T1000 (cell line): ENCODE results near the gene SYNGR1.

Experiments
- DNase-seq: peaks from one replicate; lab custom pipeline; 2025; ENCODE audit warnings: mixed read lengths; lab: John Stamatoyannopoulos, UW

Gene SYNGR1

DNA sequence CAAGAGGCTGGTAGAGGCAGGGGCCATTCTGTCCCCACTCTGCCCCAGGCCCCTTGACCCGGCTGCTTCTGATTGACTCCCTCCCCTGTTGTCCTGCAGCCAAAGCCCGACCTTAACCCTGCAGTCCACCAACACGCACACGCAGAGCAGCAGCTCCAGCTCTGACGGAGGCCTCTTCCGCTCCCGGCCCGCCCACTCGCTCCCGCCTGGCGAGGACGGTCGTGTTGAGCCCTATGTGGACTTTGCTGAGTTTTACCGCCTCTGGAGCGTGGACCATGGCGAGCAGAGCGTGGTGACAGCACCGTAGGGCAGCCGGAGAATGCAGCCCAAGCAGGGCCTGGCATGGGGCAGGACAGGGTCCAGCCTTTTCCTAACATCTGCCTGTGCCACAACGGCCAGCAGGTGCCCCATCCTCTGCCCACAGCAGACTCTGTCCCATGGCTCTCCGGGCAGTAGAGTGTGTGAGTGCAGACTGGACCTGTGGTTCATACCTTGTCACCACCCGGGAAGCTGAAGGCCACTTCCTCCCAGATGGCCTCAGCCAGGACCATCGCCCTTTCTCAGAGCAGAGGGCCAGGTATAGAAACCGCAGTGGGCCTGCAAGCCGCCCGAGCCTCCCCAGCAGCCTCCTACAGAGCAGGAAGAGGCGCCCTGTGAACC, 80.3 kb downstream of the SYNGR1 start:
- DNase-seq: no peak

DNA sequence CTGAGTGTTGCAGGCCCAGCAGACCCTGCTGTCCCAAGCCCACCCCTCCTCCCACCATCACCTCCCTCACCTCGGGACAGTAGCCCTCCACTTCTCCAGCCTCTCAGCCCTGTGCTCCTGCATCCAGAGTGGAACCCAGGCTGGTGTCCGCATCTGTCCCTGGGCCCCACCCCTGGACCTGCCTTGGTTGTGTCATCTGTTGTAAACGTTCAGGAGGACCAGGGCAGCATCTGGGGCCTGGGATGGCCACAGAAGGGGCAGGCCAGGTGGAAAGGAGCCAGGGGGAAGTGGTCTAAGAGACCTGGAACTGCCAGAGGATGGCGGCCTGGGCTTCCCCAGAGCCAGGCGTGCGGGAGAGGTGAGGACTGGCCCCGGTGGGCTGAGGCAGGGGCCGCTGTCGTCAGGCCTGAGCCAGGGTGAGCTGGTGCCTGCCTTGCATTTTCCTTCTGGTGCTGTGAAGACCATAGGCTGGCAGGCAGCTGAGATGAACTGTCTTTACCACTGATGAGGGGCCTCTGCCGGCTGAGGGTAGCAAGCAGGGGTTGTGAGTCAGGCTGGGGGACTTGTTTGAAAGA, 80.9 kb downstream of the SYNGR1 start:
- DNase-seq: no peak

DNA sequence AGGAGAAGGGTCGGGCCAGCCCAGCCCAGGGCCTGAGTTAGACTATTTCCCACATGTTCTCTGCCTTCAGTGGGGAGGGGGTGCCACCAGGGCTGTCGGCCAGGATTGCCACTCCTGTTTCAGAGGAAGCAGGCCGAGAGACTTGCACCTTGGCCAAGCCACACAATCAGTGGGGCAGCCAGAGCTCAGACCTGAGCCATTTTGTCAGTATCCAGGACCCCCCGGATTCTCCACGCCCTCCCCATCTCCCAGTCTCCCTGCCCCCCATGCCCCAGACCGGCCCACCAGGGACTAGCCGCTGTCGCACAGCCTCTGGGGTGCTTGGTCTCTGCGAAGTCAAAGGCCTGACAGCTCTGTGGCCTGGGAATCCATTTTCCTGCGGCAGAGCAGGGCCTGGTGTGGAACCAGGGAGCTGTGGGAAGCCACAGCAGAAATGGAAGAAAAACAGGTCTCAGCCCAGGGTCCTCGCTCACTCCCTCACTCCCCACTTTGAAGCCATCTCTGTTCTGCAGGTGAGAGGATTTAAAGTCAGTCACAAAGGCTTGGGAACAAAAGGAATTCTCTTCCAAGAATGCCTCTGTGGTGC, 81.5 kb downstream of the SYNGR1 start:
- DNase-seq: no peak

DNA sequence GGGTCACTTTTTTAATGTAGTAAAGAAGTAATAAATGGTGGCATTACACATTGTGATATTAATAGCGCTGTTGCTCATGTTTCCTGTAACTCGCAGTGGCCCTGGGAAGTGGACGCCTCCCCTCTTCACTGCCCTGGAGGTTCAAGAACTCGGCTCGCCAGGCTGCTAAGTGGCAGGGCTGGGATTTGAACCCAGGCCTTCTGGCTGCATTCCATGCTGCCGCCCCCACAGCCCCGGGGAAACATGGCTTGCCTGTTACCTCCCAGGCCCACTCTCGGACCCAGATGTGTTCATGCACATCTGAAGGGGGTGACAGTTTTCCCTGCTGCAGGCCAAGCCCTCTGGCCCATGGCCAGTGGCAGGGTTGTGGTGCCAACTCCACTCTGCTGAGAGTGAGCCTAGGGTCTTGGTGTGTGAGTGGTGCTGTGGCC, 82.0 kb downstream of the SYNGR1 start:
- DNase-seq: no peak

DNA sequence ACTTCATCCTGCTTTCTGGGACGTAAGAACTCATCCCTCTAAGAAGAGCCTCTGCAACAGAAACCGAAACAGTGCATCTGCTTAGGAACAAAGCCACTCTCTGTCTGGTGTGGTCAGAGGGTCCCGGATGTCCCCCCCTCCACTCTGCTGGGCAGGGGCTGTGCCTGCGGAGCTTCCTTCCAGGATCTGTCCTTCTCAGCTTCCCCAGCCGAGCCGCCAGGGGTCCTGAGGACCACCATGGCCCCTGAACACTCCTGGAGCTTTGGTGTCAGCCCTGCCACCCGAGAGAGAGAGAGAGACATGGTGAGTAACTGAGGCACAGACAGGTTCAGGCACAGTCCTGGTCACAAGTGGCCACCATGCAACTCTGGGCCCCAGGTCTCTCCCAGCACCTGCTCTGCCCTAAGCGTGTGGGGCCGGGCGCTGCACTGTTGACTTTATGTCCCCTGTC, 82.6 kb downstream of the SYNGR1 start:
- DNase-seq: no peak

DNA sequence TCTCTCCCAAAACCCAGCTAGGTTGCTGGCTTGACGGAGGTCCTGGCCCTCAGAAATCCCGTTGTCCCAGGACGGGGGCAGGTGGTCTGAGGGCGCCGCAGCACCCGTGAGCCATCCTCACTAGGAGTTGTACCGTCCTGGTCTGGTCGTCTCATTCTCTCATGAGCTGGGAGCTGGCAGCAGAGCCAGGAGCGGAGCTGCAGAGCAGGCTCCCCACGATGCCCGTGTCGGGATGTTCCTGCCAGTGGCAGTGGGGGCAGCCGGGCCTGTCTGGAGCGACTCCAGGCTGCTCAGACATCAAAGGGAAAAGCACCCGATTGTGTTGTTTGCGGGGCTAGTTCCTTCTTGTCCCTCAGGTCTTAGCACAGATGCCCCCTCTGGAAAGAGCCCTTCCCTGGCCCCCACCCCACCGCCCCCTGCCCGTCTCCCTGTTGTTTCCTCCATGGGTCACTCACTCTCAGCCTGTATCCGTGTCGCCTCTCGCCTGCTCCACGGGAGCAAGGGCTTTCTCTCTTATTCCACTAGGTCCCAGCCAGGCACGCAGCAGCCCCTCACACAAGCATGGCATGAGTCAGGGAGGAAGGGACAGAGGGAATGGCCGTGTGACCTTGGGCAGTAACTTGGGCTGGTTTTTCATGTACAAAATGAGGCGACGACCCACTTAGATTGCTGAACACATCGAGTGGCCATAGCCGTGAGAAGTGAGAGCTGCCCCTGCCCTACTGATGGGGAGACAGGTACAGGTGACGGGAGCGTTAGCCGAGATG, 83.9 kb downstream of the SYNGR1 start:
- DNase-seq: no peak

DNA sequence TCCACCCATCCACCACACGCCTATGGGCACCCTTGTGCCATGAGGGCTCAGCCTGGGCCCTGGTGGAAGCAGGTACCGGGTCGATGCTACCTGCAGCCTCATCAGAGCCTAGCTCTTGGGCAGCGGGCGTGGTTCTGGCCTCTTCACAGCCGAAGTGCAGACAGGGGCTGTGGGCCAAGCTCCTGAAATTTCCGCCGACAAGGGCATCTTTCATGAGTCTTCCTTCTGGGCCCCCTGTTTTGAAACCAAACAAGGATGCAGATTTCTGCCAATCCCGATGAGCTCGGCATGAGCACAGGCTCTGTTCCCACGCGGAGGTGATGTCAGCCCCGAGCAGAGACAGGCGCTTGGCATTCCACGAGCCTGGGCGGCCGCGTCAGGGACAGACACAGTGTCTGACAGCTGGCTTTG, 84.5 kb downstream of the SYNGR1 start:
- DNase-seq: no peak

DNA sequence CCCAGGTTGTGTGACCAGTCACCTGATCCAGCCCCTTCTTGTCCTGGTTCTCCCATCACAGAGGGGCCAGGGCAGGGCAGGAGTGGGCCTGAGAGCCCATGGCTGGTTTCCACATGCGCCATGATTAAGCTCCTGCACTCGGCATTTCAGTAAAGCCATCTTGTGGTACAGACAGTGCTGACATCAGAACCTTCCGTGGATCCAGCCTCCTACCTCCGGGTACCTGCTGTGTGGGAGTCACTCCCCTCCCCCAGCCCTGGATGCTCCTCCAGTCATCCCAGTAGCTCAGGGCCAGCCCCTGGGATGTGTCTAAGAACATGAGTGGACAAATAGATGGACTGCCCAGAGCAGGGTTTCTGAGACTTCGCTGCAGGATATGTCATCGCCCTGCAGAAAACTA, 84.9 kb downstream of the SYNGR1 start:
- DNase-seq: no peak
